ENCODE results near the gene NFIL3.
"Not testable (repeated sequence)": the region's sequence is repeated elsewhere in the genome, so short reads cannot be mapped to it uniquely, and the experiment has no call there.

The NFIL3 gene

DNA sequence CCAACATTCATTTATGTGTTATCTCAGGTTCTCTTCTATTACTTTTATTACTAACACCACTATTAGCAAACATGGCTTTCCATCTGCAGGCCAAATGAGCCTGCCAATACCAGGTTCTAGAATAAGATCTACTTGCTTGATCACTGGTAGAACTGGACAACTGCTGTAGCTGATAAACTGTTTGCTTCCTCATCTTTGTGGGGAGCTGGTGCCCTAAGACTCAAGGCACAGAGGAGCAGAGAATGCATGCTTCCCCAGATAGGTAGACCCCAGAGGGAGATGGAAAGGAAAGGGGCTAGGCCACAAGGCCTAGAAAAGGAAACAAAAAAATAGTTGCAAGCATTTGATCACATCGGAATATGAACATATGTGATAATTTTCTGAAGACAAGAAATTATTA, 31.2 kb downstream of the NFIL3 start:
- no peaks in the 10 kb centered on the region for H3K36me3 ChIP-seq (ENCODE audit: control insufficient read depth, insufficient read depth, low read length)
- no peaks in the 10 kb centered on the region for H3K9me3 ChIP-seq (ENCODE audit: control insufficient read depth, insufficient read depth, low read length)
- H3K27ac ChIP-seq (ENCODE audit: low read depth, low read length), result no peak overlapping the region
- no peaks in the 10 kb centered on the region for H3K4me1 ChIP-seq (ENCODE audit: control insufficient read depth, insufficient read depth, low read length)
- no peak overlapping the region for H3K9ac ChIP-seq (ENCODE audit: low read depth, low read length)
- no peaks in the 10 kb centered on the region for H3K27me3 ChIP-seq (ENCODE audit: control insufficient read depth, insufficient read depth, low read length)
- H3K4me3 ChIP-seq (ENCODE audit: low read depth, low read length), result no peak overlapping the region

- H3K27ac ChIP-seq (ENCODE audit: low read depth, low read length), result no peak overlapping the region
- no peak overlapping the region for H3K9ac ChIP-seq (ENCODE audit: low read depth, low read length)
- no peaks in the 10 kb centered on the region for H3K9me3 ChIP-seq (ENCODE audit: control insufficient read depth, insufficient read depth, low read length)
- no peak overlapping the region for H3K4me3 ChIP-seq (ENCODE audit: low read depth, low read length)
- H3K27me3 ChIP-seq (ENCODE audit: control insufficient read depth, insufficient read depth, low read length), result no peaks in the 10 kb centered on the region
- no peaks in the 10 kb centered on the region for H3K36me3 ChIP-seq (ENCODE audit: control insufficient read depth, insufficient read depth, low read length)
- no peaks in the 10 kb centered on the region for H3K4me1 ChIP-seq (ENCODE audit: control insufficient read depth, insufficient read depth, low read length)
These were observed 31.8 kb downstream of the NFIL3 start for GRCh38 chr9:91391818-91392217.

DNA sequence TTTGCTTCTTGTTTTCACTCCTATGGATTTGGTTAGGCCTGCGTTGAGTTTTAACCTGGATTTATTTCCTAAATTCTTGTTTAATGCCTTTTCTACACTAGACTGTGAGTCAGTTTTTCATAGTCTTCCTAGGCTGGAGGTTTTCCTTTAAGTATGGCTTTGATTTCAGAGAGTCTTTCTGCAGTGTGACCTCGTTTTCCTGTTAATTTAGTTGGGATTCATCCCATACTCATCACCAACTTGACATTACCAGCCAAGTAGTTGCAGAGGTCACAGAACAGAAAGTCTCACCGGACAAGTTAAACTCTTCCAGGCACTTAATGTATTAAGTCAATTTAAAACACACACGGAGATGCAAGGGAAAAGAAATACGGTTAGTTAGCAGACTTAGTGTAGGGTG, 32.2 kb downstream of the NFIL3 start:
- Histone ChIP-seq H3K9ac (ENCODE audit: low read depth, low read length) (no peak overlapping the region), H3K9me3 (ENCODE audit: control insufficient read depth, insufficient read depth, low read length) (no peaks in the 10 kb centered on the region), H3K4me1 (ENCODE audit: control insufficient read depth, insufficient read depth, low read length) (no peaks in the 10 kb centered on the region), H3K4me3 (ENCODE audit: low read depth, low read length) (no peak overlapping the region), H3K27me3 (ENCODE audit: control insufficient read depth, insufficient read depth, low read length) (no peaks in the 10 kb centered on the region), H3K27ac (ENCODE audit: low read depth, low read length) (no peak overlapping the region), H3K36me3 (ENCODE audit: control insufficient read depth, insufficient read depth, low read length) (no peaks in the 10 kb centered on the region)

DNA sequence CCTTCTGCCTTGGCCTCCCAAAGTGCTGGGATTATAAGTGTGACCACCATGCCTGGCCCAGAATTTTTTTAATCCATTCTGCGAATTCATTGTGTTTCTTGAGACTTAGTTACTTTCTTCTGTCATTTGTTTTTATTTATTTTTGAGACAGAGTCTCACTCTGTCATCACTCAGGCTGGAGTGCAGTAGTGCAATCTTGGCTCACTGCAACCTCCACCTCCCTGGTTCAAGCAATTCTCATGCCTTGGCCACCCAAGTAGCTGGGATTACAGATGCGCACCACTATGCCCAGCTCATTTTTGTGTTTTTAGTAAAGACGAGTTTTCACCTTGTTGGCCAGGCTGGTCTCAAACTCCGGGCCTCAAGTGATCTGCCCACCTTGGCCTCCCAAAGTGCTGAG, 33.9 kb downstream of the NFIL3 start:
- not testable (repeated sequence) for H3K9me3 ChIP-seq (ENCODE audit: control insufficient read depth, insufficient read depth, low read length); H3K36me3 ChIP-seq (ENCODE audit: control insufficient read depth, insufficient read depth, low read length); H3K4me3 ChIP-seq (ENCODE audit: low read depth, low read length); H3K9ac ChIP-seq (ENCODE audit: low read depth, low read length); H3K4me1 ChIP-seq (ENCODE audit: control insufficient read depth, insufficient read depth, low read length); H3K27me3 ChIP-seq (ENCODE audit: control insufficient read depth, insufficient read depth, low read length); H3K27ac ChIP-seq (ENCODE audit: low read depth, low read length)

DNA sequence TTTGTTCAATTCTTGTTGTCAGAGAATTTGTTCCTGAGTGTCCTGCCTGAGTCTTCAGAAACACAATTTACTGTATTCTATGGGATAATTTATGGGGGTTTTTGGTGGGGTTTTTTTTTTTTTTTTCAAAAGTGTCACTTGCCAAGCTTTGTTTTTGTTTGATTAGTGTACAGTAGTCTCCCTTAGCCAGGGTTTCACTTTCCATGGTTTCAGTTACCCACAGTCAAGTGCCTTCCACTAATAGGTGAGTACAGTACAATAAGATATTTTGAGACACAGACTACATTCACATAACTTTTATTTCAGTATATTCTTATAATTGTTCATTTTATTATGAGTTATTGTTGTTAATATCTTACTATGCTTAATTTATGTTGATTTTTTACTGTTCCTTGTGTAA, 36.9 kb downstream of the NFIL3 start:
- H3K36me3 ChIP-seq (ENCODE audit: control insufficient read depth, insufficient read depth, low read length), result no peaks in the 10 kb centered on the region
- H3K4me3 ChIP-seq (ENCODE audit: low read depth, low read length), result no peak overlapping the region
- no peak overlapping the region for H3K27ac ChIP-seq (ENCODE audit: low read depth, low read length)
- no peaks in the 10 kb centered on the region for H3K4me1 ChIP-seq (ENCODE audit: control insufficient read depth, insufficient read depth, low read length)
- no peak overlapping the region for H3K9ac ChIP-seq (ENCODE audit: low read depth, low read length)
- H3K27me3 ChIP-seq (ENCODE audit: control insufficient read depth, insufficient read depth, low read length), result no peaks in the 10 kb centered on the region
- no peaks in the 10 kb centered on the region for H3K9me3 ChIP-seq (ENCODE audit: control insufficient read depth, insufficient read depth, low read length)

DNA sequence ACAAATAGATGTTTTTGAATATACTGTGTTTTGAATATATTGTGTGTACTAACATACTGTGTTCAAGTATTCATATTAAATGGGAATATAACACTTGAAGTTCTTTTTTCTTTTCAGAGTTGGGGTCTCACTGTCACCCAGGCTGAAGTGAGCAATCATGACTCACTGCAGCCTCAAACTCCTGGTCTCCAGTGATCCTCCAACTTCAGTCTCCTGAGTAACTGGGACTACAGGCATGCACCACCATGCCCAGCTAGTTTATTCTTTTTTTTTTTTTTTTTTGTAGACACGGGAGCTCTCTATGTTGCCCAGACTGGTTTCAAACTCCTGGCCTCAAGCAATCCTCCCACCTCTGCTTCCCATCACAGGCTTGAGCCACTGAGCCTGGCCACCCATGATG, 38.7 kb downstream of the NFIL3 start:
- Histone ChIP-seq H3K27ac (ENCODE audit: low read depth, low read length) (no peak overlapping the region), H3K9me3 (ENCODE audit: control insufficient read depth, insufficient read depth, low read length) (no peaks in the 10 kb centered on the region), H3K4me1 (ENCODE audit: control insufficient read depth, insufficient read depth, low read length) (no peaks in the 10 kb centered on the region), H3K4me3 (ENCODE audit: low read depth, low read length) (no peak overlapping the region), H3K36me3 (ENCODE audit: control insufficient read depth, insufficient read depth, low read length) (no peaks in the 10 kb centered on the region), H3K27me3 (ENCODE audit: control insufficient read depth, insufficient read depth, low read length) (no peaks in the 10 kb centered on the region), H3K9ac (ENCODE audit: low read depth, low read length) (no peak overlapping the region)

GRCh38 chr9:91383577-91383976, 40.1 kb downstream of the NFIL3 start:
- H3K9ac ChIP-seq (ENCODE audit: low read depth, low read length), result no peak overlapping the region
- H3K36me3 ChIP-seq (ENCODE audit: control insufficient read depth, insufficient read depth, low read length), result no peaks in the 10 kb centered on the region
- no peak overlapping the region for H3K4me3 ChIP-seq (ENCODE audit: low read depth, low read length)
- H3K27ac ChIP-seq (ENCODE audit: low read depth, low read length), result no peak overlapping the region
- H3K9me3 ChIP-seq (ENCODE audit: control insufficient read depth, insufficient read depth, low read length), result no peaks in the 10 kb centered on the region
- no peaks in the 10 kb centered on the region for H3K4me1 ChIP-seq (ENCODE audit: control insufficient read depth, insufficient read depth, low read length)
- no peaks in the 10 kb centered on the region for H3K27me3 ChIP-seq (ENCODE audit: control insufficient read depth, insufficient read depth, low read length)

DNA sequence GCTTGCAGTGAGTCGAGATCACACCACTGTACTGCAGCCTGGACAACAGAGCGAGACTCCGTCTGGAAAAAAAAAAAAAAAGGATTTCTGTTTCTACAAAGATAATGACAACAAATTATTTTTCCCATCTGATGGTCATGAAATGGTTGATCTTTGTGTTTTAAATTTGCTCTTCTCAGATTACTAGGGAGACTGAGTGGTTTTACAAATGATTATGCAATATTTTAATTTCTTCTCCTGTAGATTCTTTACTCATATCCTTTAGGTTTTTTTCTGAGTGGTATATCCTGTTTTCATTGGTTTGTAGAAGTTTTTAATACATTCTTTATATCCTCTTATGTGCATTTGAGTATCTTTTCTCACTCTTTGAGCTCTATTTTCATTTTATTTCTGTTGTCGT, 41.3 kb downstream of the NFIL3 start:
- H3K36me3 ChIP-seq (ENCODE audit: control insufficient read depth, insufficient read depth, low read length), result no peaks in the 10 kb centered on the region
- H3K9me3 ChIP-seq (ENCODE audit: control insufficient read depth, insufficient read depth, low read length), result no peaks in the 10 kb centered on the region
- H3K9ac ChIP-seq (ENCODE audit: low read depth, low read length), result no peak overlapping the region
- H3K27ac ChIP-seq (ENCODE audit: low read depth, low read length), result no peak overlapping the region
- no peaks in the 10 kb centered on the region for H3K27me3 ChIP-seq (ENCODE audit: control insufficient read depth, insufficient read depth, low read length)
- H3K4me1 ChIP-seq (ENCODE audit: control insufficient read depth, insufficient read depth, low read length), result no peaks in the 10 kb centered on the region
- no peak overlapping the region for H3K4me3 ChIP-seq (ENCODE audit: low read depth, low read length)

GRCh38 chr9:91379426-91379825, 44.2 kb downstream of the NFIL3 start:
- H3K9ac ChIP-seq (ENCODE audit: low read depth, low read length), result no peak overlapping the region
- no peaks in the 10 kb centered on the region for H3K27me3 ChIP-seq (ENCODE audit: control insufficient read depth, insufficient read depth, low read length)
- H3K9me3 ChIP-seq (ENCODE audit: control insufficient read depth, insufficient read depth, low read length), result no peaks in the 10 kb centered on the region
- no peaks in the 10 kb centered on the region for H3K36me3 ChIP-seq (ENCODE audit: control insufficient read depth, insufficient read depth, low read length)
- H3K4me3 ChIP-seq (ENCODE audit: low read depth, low read length), result no peak overlapping the region
- no peaks in the 10 kb centered on the region for H3K4me1 ChIP-seq (ENCODE audit: control insufficient read depth, insufficient read depth, low read length)
- H3K27ac ChIP-seq (ENCODE audit: low read depth, low read length), result no peak overlapping the region

DNA sequence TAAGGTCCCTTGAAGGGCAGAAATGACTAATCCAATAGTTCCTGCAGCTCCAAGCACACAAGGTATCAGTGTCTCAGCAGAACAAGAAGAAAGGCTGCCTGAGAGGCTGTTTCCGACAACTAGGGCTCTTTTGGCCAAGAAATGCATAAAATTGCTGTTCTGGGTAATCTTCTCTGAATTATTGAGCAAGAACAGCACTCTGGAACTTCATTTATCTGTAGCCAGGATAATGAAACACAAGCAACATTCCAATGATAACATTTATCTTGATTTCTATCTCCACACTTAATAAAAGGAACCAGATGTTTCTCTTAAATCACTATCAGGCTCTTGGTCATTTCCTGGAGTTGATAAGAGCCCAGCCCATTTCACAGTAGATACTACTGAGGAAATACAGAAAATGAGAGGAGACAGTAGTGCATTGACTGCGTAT, 44.9 kb downstream of the NFIL3 start:
- H3K36me3 ChIP-seq (ENCODE audit: control insufficient read depth, insufficient read depth, low read length), result no peaks in the 10 kb centered on the region
- no peaks in the 10 kb centered on the region for H3K4me1 ChIP-seq (ENCODE audit: control insufficient read depth, insufficient read depth, low read length)
- H3K27me3 ChIP-seq (ENCODE audit: control insufficient read depth, insufficient read depth, low read length), result no peaks in the 10 kb centered on the region
- no peak overlapping the region for H3K4me3 ChIP-seq (ENCODE audit: low read depth, low read length)
- no peaks in the 10 kb centered on the region for H3K9me3 ChIP-seq (ENCODE audit: control insufficient read depth, insufficient read depth, low read length)
- no peak overlapping the region for H3K27ac ChIP-seq (ENCODE audit: low read depth, low read length)
- no peak overlapping the region for H3K9ac ChIP-seq (ENCODE audit: low read depth, low read length)

- H3K4me3 ChIP-seq (ENCODE audit: low read depth, low read length); H3K9me3 ChIP-seq (ENCODE audit: control insufficient read depth, insufficient read depth, low read length); H3K27ac ChIP-seq (ENCODE audit: low read depth, low read length); H3K27me3 ChIP-seq (ENCODE audit: control insufficient read depth, insufficient read depth, low read length); H3K4me1 ChIP-seq (ENCODE audit: control insufficient read depth, insufficient read depth, low read length); H3K9ac ChIP-seq (ENCODE audit: low read depth, low read length); H3K36me3 ChIP-seq (ENCODE audit: control insufficient read depth, insufficient read depth, low read length): not testable (repeated sequence)
These were observed 45.6 kb downstream of the NFIL3 start for GRCh38 chr9:91378054-91378453.

GRCh38 chr9:91376239-91376638, 47.4 kb downstream of the NFIL3 start:
- Histone ChIP-seq H3K27ac (ENCODE audit: low read depth, low read length) (no peak overlapping the region), H3K4me1 (ENCODE audit: control insufficient read depth, insufficient read depth, low read length) (no peaks in the 10 kb centered on the region), H3K36me3 (ENCODE audit: control insufficient read depth, insufficient read depth, low read length) (no peaks in the 10 kb centered on the region), H3K27me3 (ENCODE audit: control insufficient read depth, insufficient read depth, low read length) (no peaks in the 10 kb centered on the region), H3K9me3 (ENCODE audit: control insufficient read depth, insufficient read depth, low read length) (no peaks in the 10 kb centered on the region), H3K4me3 (ENCODE audit: low read depth, low read length) (no peak overlapping the region), H3K9ac (ENCODE audit: low read depth, low read length) (no peak overlapping the region)
